GM12878 (cell line): Measurements from ENCODE around the gene DSG2. TPM values are rescaled to one million over a fixed set of nuclear protein-coding genes. Genes with fewer than 3 reads are reported as not detected.
A peak's percentile ranks its signal among the peaks of the same experiment; 100 is the strongest.

Experiments
- EGR1 ChIP-seq, 2 experiments: IDR thresholded peaks; 1 replicate in 1 of 2; 2 replicates in 1 of 2; pipeline ENCODE4 v1.6.1; 2011 to 2012; ENCODE audit warnings: low read depth in 2 of 2, low read length in 2 of 2, borderline replicate concordance in 1 of 2, mild to moderate bottlenecking in 1 of 2, moderate library complexity in 1 of 2
- NBN ChIP-seq: fragments of 450-650 bp; IDR thresholded peaks from 2 replicates; pipeline ENCODE4 v1.6.1; 2016
- polyA plus RNA-seq, 11 experiments: library from polyadenylated mRNA; depleted of rRNA in 4 of 11; unstranded in 6 of 11; stranded (reverse) in 5 of 11; fragments of >200 nt; fragmentation: Nextera tagmentation in 4 of 11; fragmentation: Illumina TruSeq in 1 of 11; extraction: Ambion mirVana in 4 of 11; extraction: Trizol in 1 of 11; gene quantifications; 1 replicate in 1 of 11; 2 replicates in 10 of 11; pipeline versions ENCODE4 v1.2.1 to v1.2.3, GENCODE V29; 2011 to 2016; ENCODE audit warnings: inconsistent platforms in 2 of 11, missing spikeins in 2 of 11, low read depth in 1 of 11
- total RNA-seq, 4 experiments: library from RNA; depleted of rRNA in 3 of 4; stranded (reverse); fragments of >200 nt in 3 of 4; fragmentation: Illumina TruSeq in 1 of 4; extraction: Trizol in 1 of 4; gene quantifications; 2 replicates each; pipeline versions ENCODE4 v1.2.1 to v1.2.3, GENCODE V29; 2013 to 2021
- TF ChIP-seq, protein P1 (sequence below): fragments of 450-650 bp; IDR thresholded peaks from 2 replicates; pipeline ENCODE4 v1.6.1; 2016; ENCODE audit warnings: mild to moderate bottlenecking, moderate library complexity, borderline replicate concordance
- TF ChIP-seq, protein P2 (sequence below): fragments of 450-650 bp; IDR thresholded peaks from 2 replicates; pipeline ENCODE4 v1.6.1; 2016; ENCODE audit warnings: mild to moderate bottlenecking

DSG2 gene
- total and polyA plus RNA-seq, 10 of the 15 experiments (the other 5 are each of a cell fraction or from before 2014, with no cell fraction given) = 11.7 to 46.2 (median 28.0) TPM

DNA sequence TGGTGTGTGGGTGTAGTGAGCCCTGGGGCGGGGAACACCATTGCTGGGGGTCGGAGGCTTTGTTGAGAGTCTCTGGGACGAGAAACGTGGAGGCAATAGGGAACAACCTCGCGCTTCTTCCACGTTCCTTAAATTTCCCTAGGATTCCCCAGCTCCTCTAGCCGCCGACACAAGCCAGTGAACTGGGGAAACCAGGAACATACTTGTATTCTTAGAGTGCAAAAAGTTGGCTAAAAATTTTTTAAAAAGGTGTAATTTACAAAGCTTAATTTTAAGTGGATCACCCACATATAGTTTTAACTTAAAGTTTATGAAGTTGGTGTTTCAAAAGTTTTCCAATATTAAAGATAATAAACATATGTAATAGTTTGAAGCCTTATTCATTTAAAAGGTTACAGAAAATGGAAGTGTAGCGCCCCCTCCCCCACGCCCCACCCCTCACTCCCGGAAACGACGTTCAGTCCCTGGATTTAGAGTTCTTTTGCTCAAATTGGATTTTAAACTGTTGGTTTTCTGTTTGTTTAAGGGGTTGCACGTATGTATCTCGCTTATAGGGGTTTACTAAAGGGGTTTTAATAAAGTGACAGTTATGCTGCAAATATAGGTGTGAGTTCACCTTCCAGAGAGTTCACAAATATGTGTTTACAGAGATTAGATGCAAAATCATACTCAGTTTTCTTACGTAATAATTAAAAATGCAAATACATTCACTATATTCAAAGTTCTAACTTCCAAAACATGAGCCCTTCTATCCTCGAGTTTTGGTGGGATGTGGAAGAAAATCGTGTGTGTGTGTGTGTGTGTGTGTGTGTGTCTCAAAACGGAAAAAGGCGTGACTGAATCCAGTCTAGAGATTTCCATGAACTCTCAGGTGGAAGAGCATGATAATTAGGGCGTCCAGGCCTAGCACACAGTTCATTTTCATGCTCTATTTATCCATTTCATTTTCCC is 872 bp downstream of the DSG2 start (continued):
- TF ChIP-seq, protein P1, sequence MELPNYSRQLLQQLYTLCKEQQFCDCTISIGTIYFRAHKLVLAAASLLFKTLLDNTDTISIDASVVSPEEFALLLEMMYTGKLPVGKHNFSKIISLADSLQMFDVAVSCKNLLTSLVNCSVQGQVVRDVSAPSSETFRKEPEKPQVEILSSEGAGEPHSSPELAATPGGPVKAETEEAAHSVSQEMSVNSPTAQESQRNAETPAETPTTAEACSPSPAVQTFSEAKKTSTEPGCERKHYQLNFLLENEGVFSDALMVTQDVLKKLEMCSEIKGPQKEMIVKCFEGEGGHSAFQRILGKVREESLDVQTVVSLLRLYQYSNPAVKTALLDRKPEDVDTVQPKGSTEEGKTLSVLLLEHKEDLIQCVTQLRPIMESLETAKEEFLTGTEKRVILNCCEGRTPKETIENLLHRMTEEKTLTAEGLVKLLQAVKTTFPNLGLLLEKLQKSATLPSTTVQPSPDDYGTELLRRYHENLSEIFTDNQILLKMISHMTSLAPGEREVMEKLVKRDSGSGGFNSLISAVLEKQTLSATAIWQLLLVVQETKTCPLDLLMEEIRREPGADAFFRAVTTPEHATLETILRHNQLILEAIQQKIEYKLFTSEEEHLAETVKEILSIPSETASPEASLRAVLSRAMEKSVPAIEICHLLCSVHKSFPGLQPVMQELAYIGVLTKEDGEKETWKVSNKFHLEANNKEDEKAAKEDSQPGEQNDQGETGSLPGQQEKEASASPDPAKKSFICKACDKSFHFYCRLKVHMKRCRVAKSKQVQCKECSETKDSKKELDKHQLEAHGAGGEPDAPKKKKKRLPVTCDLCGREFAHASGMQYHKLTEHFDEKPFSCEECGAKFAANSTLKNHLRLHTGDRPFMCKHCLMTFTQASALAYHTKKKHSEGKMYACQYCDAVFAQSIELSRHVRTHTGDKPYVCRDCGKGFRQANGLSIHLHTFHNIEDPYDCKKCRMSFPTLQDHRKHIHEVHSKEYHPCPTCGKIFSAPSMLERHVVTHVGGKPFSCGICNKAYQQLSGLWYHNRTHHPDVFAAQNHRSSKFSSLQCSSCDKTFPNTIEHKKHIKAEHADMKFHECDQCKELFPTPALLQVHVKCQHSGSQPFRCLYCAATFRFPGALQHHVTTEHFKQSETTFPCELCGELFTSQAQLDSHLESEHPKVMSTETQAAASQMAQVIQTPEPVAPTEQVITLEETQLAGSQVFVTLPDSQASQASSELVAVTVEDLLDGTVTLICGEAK = peak; percentile 43; the same call in 1 of the 2 replicates
- TF ChIP-seq, protein P2, sequence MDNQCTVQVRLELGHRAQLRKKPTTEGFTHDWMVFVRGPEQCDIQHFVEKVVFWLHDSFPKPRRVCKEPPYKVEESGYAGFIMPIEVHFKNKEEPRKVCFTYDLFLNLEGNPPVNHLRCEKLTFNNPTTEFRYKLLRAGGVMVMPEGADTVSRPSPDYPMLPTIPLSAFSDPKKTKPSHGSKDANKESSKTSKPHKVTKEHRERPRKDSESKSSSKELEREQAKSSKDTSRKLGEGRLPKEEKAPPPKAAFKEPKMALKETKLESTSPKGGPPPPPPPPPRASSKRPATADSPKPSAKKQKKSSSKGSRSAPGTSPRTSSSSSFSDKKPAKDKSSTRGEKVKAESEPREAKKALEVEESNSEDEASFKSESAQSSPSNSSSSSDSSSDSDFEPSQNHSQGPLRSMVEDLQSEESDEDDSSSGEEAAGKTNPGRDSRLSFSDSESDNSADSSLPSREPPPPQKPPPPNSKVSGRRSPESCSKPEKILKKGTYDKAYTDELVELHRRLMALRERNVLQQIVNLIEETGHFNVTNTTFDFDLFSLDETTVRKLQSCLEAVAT = peak; percentile 21; the same call in 1 of the 2 replicates
- TF ChIP-seq NBN = 0 out of 2 replicates have a peak, but pooled peaks have one; percentile 11
- peak in 1 of 2 experiments; percentile 49; a peak in 1 of 3 replicates for TF ChIP-seq EGR1 (IDR thresholded peaks at IDR 0.05; ENCODE audit: borderline replicate concordance in 1 of 2, low read depth in 2 of 2, low read length in 2 of 2)
